Measurements from ENCODE around the gene TPCN2. TPM values are rescaled to one million over a fixed set of nuclear protein-coding genes. Genes with fewer than 3 reads are reported as not detected.

The TPCN2 gene
- total RNA-seq, 1 experiment from 2014 or later, result 15.2 TPM

DNA sequence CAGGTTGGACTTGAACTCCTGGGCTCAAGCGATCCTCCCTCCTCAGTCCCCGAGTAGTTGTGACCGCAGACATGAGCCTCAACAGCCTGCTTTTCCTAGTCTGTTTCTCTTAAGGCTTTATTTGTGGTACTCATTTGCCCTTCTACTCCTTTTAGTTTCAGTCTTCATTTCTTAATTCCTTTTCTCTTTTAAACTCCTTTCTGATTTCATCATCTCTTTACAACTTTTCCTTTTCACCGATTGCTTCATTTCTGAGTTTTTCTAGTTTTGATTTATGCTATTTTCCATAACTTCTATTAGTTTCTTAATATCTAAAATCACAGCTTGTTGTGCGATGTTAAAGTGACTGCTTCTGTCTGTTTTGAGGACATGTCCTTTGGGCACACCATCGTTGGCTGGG lies 18.4 kb upstream of the TPCN2 start:
- no TSS peak for BruUV-seq (replicated peaks)
- no peak overlapping the region for H3K4me2 ChIP-seq (ENCODE audit: low read length)
- POLR2A ChIA-PET, result no interaction called here

DNA sequence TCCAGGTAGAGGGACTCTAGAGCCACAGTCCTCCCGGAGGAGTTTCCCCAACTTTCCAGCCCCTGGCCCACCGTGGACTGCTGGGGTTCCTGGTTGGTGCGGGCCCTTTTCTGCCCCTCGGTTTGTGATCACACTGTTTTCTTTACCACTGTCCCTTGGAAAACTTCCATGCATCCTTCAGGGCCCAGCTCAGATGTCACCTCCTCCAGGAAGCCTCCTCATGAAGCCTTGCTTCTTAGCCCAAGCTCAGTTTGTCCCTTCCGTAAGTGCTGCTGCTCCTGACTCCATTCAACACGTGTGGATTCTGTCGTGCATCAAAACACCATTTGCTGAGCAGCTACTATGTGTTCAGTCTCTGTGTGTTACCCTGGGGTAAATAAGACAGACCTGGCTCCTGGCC lies 15.9 kb upstream of the TPCN2 start:
- BruUV-seq (replicated peaks), result no TSS peak
- Histone ChIP-seq H2AFZ (ENCODE audit: low read depth, low read length, poor library complexity, severe bottlenecking) (no peak overlapping the region), H3K4me1 (ENCODE audit: control insufficient read depth in 1 of 2, insufficient read depth in 2 of 2, low read length in 2 of 2) (no peaks in the 10 kb centered on the region), H3K9me3 (ENCODE audit: control insufficient read depth in 1 of 2, insufficient read depth in 1 of 2, low read depth in 1 of 2, low read length in 2 of 2) (no peaks in the 10 kb centered on the region), H3K9me2 (ENCODE audit: insufficient read depth) (no peaks in the 10 kb centered on the region), H3K9ac (ENCODE audit: low read length) (no peak overlapping the region), H3K4me3 (replicated peaks in 1 of 2; ENCODE audit: low read depth in 1 of 2, low read length in 2 of 2) (no peak overlapping the region), H3K36me3 (ENCODE audit: control insufficient read depth in 1 of 2, insufficient read depth in 2 of 2, low read length in 2 of 2) (no peaks in the 10 kb centered on the region), H4K20me1 (ENCODE audit: insufficient read depth) (no peaks in the 10 kb centered on the region), H3K79me2 (ENCODE audit: insufficient read depth, low read length) (no peaks in the 10 kb centered on the region), H3K27me3 (ENCODE audit: insufficient read depth, low read length) (0 out of 2 replicates have a peak, but pooled peaks cover 2% of the 10 kb centered on the region), H3K4me2 (ENCODE audit: low read length) (no peak overlapping the region), H3K27ac (ENCODE audit: low read depth, low read length) (no peak overlapping the region)
- ATAC-seq, result no peak
- CTCF ChIA-PET, result interaction anchor here (0.9 kb wide), 1 partner anchor 11 kb away, joined by 3 read pairs; no protein-coding TSS in a partner anchor
- RAD21 ChIA-PET (ENCODE audit: low non-redundant PET in 1 of 2, low total read pairs in 2 of 2, uncharacterized antibody in 2 of 2, unreplicated experiment in 2 of 2), result no interaction called here
- no peak for DNase-seq (ENCODE audit: low read depth, low spot score)
- POLR2A ChIA-PET, result no interaction called here
- intact Hi-C loops (cut with micrococcal nuclease), result no loop called here
- TF ChIP-seq EGR1 (IDR thresholded peaks at IDR 0.05; ENCODE audit: low read depth) (no peak), EZH2 (IDR thresholded peaks at IDR 0.05) (no peak), TCF7L2 (IDR thresholded peaks at IDR 0.05; ENCODE audit: borderline replicate concordance, extremely low read depth, insufficient read depth, insufficient read length) (no peak), FOSL1 (IDR thresholded peaks at IDR 0.05; ENCODE audit: low read depth) (no peak), CEBPB (IDR thresholded peaks at IDR 0.05; ENCODE audit: low read depth) (no peak), RAD21 (IDR thresholded peaks at IDR 0.05; ENCODE audit: low read depth) (no peak), YY1 (IDR thresholded peaks at IDR 0.05; ENCODE audit: extremely low read depth, insufficient replicate concordance, low read depth, low read length) (no peak)
- TF ChIP-seq, protein P1, sequence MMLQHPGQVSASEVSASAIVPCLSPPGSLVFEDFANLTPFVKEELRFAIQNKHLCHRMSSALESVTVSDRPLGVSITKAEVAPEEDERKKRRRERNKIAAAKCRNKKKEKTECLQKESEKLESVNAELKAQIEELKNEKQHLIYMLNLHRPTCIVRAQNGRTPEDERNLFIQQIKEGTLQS (IDR thresholded peaks at IDR 0.05), result no peak
- TF ChIP-seq, protein P2, sequence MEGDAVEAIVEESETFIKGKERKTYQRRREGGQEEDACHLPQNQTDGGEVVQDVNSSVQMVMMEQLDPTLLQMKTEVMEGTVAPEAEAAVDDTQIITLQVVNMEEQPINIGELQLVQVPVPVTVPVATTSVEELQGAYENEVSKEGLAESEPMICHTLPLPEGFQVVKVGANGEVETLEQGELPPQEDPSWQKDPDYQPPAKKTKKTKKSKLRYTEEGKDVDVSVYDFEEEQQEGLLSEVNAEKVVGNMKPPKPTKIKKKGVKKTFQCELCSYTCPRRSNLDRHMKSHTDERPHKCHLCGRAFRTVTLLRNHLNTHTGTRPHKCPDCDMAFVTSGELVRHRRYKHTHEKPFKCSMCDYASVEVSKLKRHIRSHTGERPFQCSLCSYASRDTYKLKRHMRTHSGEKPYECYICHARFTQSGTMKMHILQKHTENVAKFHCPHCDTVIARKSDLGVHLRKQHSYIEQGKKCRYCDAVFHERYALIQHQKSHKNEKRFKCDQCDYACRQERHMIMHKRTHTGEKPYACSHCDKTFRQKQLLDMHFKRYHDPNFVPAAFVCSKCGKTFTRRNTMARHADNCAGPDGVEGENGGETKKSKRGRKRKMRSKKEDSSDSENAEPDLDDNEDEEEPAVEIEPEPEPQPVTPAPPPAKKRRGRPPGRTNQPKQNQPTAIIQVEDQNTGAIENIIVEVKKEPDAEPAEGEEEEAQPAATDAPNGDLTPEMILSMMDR (IDR thresholded peaks at IDR 0.05 in 2 of 3, conservative IDR thresholded peaks at IDR 0.05 in 1 of 3; ENCODE audit: borderline replicate concordance in 1 of 3, insufficient read depth in 1 of 3, low read depth in 2 of 3, low read length in 2 of 3), result no peak

More for the DNA sequence above, 18.4 kb upstream of the TPCN2 start:
- Histone ChIP-seq H3K9ac (ENCODE audit: low read length) (no peak overlapping the region), H3K36me3 (ENCODE audit: control insufficient read depth in 1 of 2, insufficient read depth in 2 of 2, low read length in 2 of 2) (no peaks in the 10 kb centered on the region), H3K9me2 (ENCODE audit: insufficient read depth) (no peaks in the 10 kb centered on the region), H3K79me2 (ENCODE audit: insufficient read depth, low read length) (no peaks in the 10 kb centered on the region), H3K4me1 (ENCODE audit: control insufficient read depth in 1 of 2, insufficient read depth in 2 of 2, low read length in 2 of 2) (no peaks in the 10 kb centered on the region), H4K20me1 (ENCODE audit: insufficient read depth) (no peaks in the 10 kb centered on the region), H3K27me3 (ENCODE audit: insufficient read depth, low read length) (0 out of 2 replicates have a peak, but pooled peaks cover 2% of the 10 kb centered on the region), H2AFZ (ENCODE audit: low read depth, low read length, poor library complexity, severe bottlenecking) (no peak overlapping the region), H3K9me3 (ENCODE audit: control insufficient read depth in 1 of 2, insufficient read depth in 1 of 2, low read depth in 1 of 2, low read length in 2 of 2) (no peaks in the 10 kb centered on the region), H3K27ac (ENCODE audit: low read depth, low read length) (no peak overlapping the region), H3K4me3 (replicated peaks in 1 of 2; ENCODE audit: low read depth in 1 of 2, low read length in 2 of 2) (no peak overlapping the region)
- intact Hi-C loops (cut with micrococcal nuclease), result no loop called here
- TF ChIP-seq EZH2 (IDR thresholded peaks at IDR 0.05) (no peak), ZNF274 (IDR thresholded peaks at IDR 0.05; ENCODE audit: low read depth, low read length) (no peak), EGR1 (IDR thresholded peaks at IDR 0.05; ENCODE audit: low read depth) (no peak), SP1 (IDR thresholded peaks at IDR 0.05; ENCODE audit: low read depth) (no peak)
- TF ChIP-seq, protein P3, sequence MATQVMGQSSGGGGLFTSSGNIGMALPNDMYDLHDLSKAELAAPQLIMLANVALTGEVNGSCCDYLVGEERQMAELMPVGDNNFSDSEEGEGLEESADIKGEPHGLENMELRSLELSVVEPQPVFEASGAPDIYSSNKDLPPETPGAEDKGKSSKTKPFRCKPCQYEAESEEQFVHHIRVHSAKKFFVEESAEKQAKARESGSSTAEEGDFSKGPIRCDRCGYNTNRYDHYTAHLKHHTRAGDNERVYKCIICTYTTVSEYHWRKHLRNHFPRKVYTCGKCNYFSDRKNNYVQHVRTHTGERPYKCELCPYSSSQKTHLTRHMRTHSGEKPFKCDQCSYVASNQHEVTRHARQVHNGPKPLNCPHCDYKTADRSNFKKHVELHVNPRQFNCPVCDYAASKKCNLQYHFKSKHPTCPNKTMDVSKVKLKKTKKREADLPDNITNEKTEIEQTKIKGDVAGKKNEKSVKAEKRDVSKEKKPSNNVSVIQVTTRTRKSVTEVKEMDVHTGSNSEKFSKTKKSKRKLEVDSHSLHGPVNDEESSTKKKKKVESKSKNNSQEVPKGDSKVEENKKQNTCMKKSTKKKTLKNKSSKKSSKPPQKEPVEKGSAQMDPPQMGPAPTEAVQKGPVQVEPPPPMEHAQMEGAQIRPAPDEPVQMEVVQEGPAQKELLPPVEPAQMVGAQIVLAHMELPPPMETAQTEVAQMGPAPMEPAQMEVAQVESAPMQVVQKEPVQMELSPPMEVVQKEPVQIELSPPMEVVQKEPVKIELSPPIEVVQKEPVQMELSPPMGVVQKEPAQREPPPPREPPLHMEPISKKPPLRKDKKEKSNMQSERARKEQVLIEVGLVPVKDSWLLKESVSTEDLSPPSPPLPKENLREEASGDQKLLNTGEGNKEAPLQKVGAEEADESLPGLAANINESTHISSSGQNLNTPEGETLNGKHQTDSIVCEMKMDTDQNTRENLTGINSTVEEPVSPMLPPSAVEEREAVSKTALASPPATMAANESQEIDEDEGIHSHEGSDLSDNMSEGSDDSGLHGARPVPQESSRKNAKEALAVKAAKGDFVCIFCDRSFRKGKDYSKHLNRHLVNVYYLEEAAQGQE (IDR thresholded peaks at IDR 0.05; ENCODE audit: low read depth), result no peak
- DNase-seq (ENCODE audit: low read depth, low spot score) (no peak), ATAC-seq (no peak)
- RAD21 ChIA-PET (ENCODE audit: low non-redundant PET in 1 of 2, low total read pairs in 2 of 2, uncharacterized antibody in 2 of 2, unreplicated experiment in 2 of 2), result no interaction called here
- CTCF ChIA-PET, result interaction anchor here (1.4 kb wide), 1 partner anchor 14 kb away, joined by 4 read pairs; no protein-coding TSS in a partner anchor
